Endothelial cell of umbilical vein (primary cell): ENCODE results near the gene CACTIN. TPM values are rescaled to one million over a fixed set of nuclear protein-coding genes. Genes with fewer than 3 reads are reported as not detected.
"Not testable (repeated sequence)": the region's sequence is repeated elsewhere in the genome, so short reads cannot be mapped to it uniquely, and the experiment has no call there.

Experiments used
- BruUV-seq: library from RNA; stranded (reverse); fragments of 400-500 nt; replicated peaks from 2 replicates; lab custom pipeline; 2021; lab: Mats Ljungman, UMichigan
- CTCF ChIA-PET: fragments of 300-600, 350-600 bp; sonication (Branson Sonifier 250); formaldehyde crosslinking; loops from one replicate; lab custom pipeline; 2021; ENCODE audit warnings: antibody characterized with exemption, inconsistent platforms; lab: Charles Lee
- POLR2A ChIA-PET: fragments of 300-600, 350-600 bp; sonication (Branson Sonifier 250); formaldehyde crosslinking; loops from one replicate; lab custom pipeline; 2021; ENCODE audit warnings: antibody characterized with exemption, inconsistent platforms; lab: Charles Lee
- DNase-seq: peaks from one replicate; pipeline ENCODE4 v3.0.0-alpha.2; 2011; ENCODE audit warnings: low read depth, low spot score
- FAIRE-seq: peaks from 2 replicates; lab custom pipeline; 2011; peaks lifted over from hg19 to GRCh38; lab: Jason Lieb, UNC
- H2AFZ ChIP-seq: 2 replicates; pipeline ENCODE4 v1.6.0; 2012; ENCODE audit warnings: low read depth, low read length, control low read depth, inconsistent platforms
- H3K27ac ChIP-seq: 2 replicates; pipeline ENCODE4 v1.5.1; 2011; ENCODE audit warnings: low read depth, mild to moderate bottlenecking, control low read depth, low read length, moderate library complexity; ENCODE audit not compliant: insufficient read depth
- H3K27me3 ChIP-seq, 2 experiments: 2 replicates each; pipeline versions ENCODE4 v1.6.0 to v1.6.1; 2011; ENCODE audit warnings: low read length in 2 of 2, mixed read lengths in 1 of 2; ENCODE audit not compliant: control insufficient read depth in 2 of 2, insufficient read depth in 2 of 2
- H3K36me3 ChIP-seq, 2 experiments: 2 replicates in 1 of 2; 3 replicates in 1 of 2; pipeline ENCODE4 v1.5.1; 2011; ENCODE audit warnings: low read length in 2 of 2, mild to moderate bottlenecking in 1 of 2, moderate library complexity in 1 of 2; ENCODE audit not compliant: control insufficient read depth in 2 of 2, insufficient read depth in 2 of 2; ENCODE audit errors: extremely low read depth in 1 of 2
- H3K4me1 ChIP-seq: 3 replicates; pipeline ENCODE4 v1.5.1; 2011; ENCODE audit warnings: mild to moderate bottlenecking, low read length; ENCODE audit not compliant: control insufficient read depth, insufficient read depth; ENCODE audit errors: extremely low read depth
- H3K4me2 ChIP-seq: 2 replicates; pipeline ENCODE4 v1.6.1; 2011; ENCODE audit warnings: low read length, control low read depth, mixed read lengths; ENCODE audit not compliant: insufficient read depth
- H3K4me3 ChIP-seq, 3 experiments: fragments of 200-600 bp in 1 of 3; sonication (generic), shearing (Covaris generic) in 1 of 3; replicated peaks in 1 of 3; 2 replicates each; pipeline ENCODE4 v1.5.1; 2011 to 2016; ENCODE audit warnings: control low read depth in 3 of 3, low read length in 3 of 3, mild to moderate bottlenecking in 2 of 3, inconsistent platforms in 1 of 3, low read depth in 1 of 3, moderate library complexity in 1 of 3; ENCODE audit not compliant: insufficient read depth in 1 of 3
- H3K79me2 ChIP-seq: 2 replicates; pipeline ENCODE4 v1.6.0; 2012; ENCODE audit warnings: low read length, inconsistent platforms; ENCODE audit not compliant: control insufficient read depth, insufficient read depth
- H3K9ac ChIP-seq: replicated peaks from 2 replicates; pipeline ENCODE3; 2011; ENCODE audit warnings: low read length, control low read depth; ENCODE audit not compliant: insufficient read depth; ENCODE audit errors: extremely low read depth
- H3K9me1 ChIP-seq: replicated peaks from 3 replicates; pipeline ENCODE4 v1.6.0; 2011; ENCODE audit warnings: mild to moderate bottlenecking, low read length; ENCODE audit not compliant: control insufficient read depth, insufficient read depth; ENCODE audit errors: extremely low read depth
- H3K9me3 ChIP-seq: replicated peaks from 2 replicates; pipeline ENCODE4 v1.5.1; 2012; ENCODE audit warnings: low read length, inconsistent platforms; ENCODE audit not compliant: control insufficient read depth, insufficient read depth
- H4K20me1 ChIP-seq: replicated peaks from 2 replicates; pipeline ENCODE3; 2011; ENCODE audit warnings: mild to moderate bottlenecking, low read length; ENCODE audit not compliant: control insufficient read depth, insufficient read depth; ENCODE audit errors: extremely low read depth
- EZH2 ChIP-seq: IDR thresholded peaks from 2 replicates; pipeline ENCODE4 v1.6.1; 2012; ENCODE audit warnings: borderline replicate concordance, low read depth, mild to moderate bottlenecking, moderate library complexity, low read length, inconsistent platforms; ENCODE audit not compliant: severe bottlenecking
- FOS ChIP-seq: IDR thresholded peaks from 2 replicates; pipeline ENCODE4 v1.6.1; 2011; ENCODE audit warnings: mild to moderate bottlenecking, low read length, moderate library complexity, borderline replicate concordance; ENCODE audit not compliant: insufficient read depth
- MAX ChIP-seq: IDR thresholded peaks from 2 replicates; pipeline ENCODE4 v1.6.1; 2011; ENCODE audit not compliant: insufficient read depth, insufficient read length
- MYC ChIP-seq: IDR thresholded peaks from one replicate; pipeline ENCODE4 v1.6.1; 2011; ENCODE audit warnings: mild to moderate bottlenecking, low read depth, low read length
- POLR2AphosphoS5 ChIP-seq: IDR thresholded peaks from 2 replicates; pipeline ENCODE4 v1.6.1; 2012; ENCODE audit warnings: low read depth, mild to moderate bottlenecking, control low read depth, low read length, moderate library complexity; ENCODE audit not compliant: insufficient read depth
- dilution Hi-C: fragments of 300-500 bp; cut with MboI; formaldehyde crosslinking; loops from one replicate; pipeline ENCODE4 v1.15.0; 2019; ENCODE audit warnings: low sequenced_read_pairs; ENCODE audit not compliant: extremely low pct_ligation_motif_present
- intact Hi-C: fragments of 100-400 bp; cut with micrococcal nuclease; formaldehyde crosslinking; loops from one replicate; pipeline ENCODE4 v1.10.0; 2022
- polyA plus RNA-seq, 4 experiments: library from polyadenylated mRNA; depleted of rRNA in 3 of 4; stranded (reverse) in 3 of 4; unstranded in 1 of 4; fragments of >200 nt; gene quantifications; 2 replicates each; pipeline versions ENCODE4 v1.2.1 to v1.2.3, GENCODE V29; 2011 to 2012; ENCODE audit warnings: missing spikeins in 1 of 4
- total RNA-seq: library from RNA; stranded (reverse); gene quantifications from 2 replicates; pipeline ENCODE4 v1.2.3, GENCODE V29; 2021

CACTIN gene
- total and polyA plus RNA-seq, 2 donors (not counting 3 experiments of a cell fraction or from before 2014, with no cell fraction given), result 29.7 to 36.1 TPM

- Histone ChIP-seq H2AFZ (no peak overlapping the region), H4K20me1 (no peaks in the 10 kb centered on the region), H3K27ac (no peak overlapping the region), H3K4me1 (peaks cover 5% of the 10 kb centered on the region), H3K4me2 (no peak overlapping the region), H3K79me2 (peaks cover 2% of the 10 kb centered on the region), H3K9me3 (no peaks in the 10 kb centered on the region), H3K9ac (no peak overlapping the region), H3K27me3 (no peaks in the 10 kb centered on the region), H3K9me1 (no peaks in the 10 kb centered on the region), H3K36me3 (peaks cover 0 to 3% of the 10 kb centered on the region in 2 experiments), H3K4me3 (no peak overlapping the region)
- no peak for DNase-seq
- BruUV-seq, result no TSS peak
- no peak for FAIRE-seq
- CTCF ChIA-PET, result interaction anchor here (0.9 kb wide), 1 partner anchor 14 kb away, joined by 4 read pairs; no protein-coding TSS in a partner anchor
- intact Hi-C loops, result loop anchor here (5.0 kb wide), 2 partner anchors 37 to 102 kb away; partner anchors contain the start of gene TBXA2R
- POLR2A ChIA-PET, result no interaction called here
- dilution Hi-C loops, result no loop called here
- TF ChIP-seq MAX (no peak), MYC (no peak), POLR2AphosphoS5 (no peak), EZH2 (no peak), FOS (no peak)
Measured at GRCh38 chr19:3570606-3571011, 56.0 kb downstream of the CACTIN start.

- H3K36me3 ChIP-seq, H2AFZ ChIP-seq, H4K20me1 ChIP-seq, H3K9ac ChIP-seq, dilution Hi-C loops, H3K9me1 ChIP-seq, H3K27ac ChIP-seq, H3K4me3 ChIP-seq, POLR2A ChIA-PET, BruUV-seq, H3K9me3 ChIP-seq, H3K79me2 ChIP-seq, FAIRE-seq, H3K4me2 ChIP-seq, DNase-seq, H3K4me1 ChIP-seq, H3K27me3 ChIP-seq: not testable (repeated sequence)
- CTCF ChIA-PET, result interaction anchor here (0.7 to 0.9 kb wide), 2 partner anchors 10 to 13 kb away, joined by 4 to 5 read pairs; no protein-coding TSS in a partner anchor
- intact Hi-C loops, result loop anchor here (5.0 kb wide), 2 partner anchors 37 to 102 kb away; partner anchors contain the start of gene TBXA2R
Measured at GRCh38 chr19:3570042-3570441, 56.5 kb downstream of the CACTIN start.
